Osteocyte (in vitro differentiated cells): ENCODE results near the gene CARD14. TPM values are rescaled to one million over a fixed set of nuclear protein-coding genes. Genes with fewer than 3 reads are reported as not detected.

Experiments
- DNase-seq: peaks from one replicate; pipeline ENCODE4 v3.0.0; 2021; ENCODE audit warnings: mixed read lengths; ENCODE audit not compliant: unreplicated experiment; ENCODE audit errors: extremely low spot score
- H3K27ac Mint-ChIP-seq: one replicate; pipeline ENCODE4 v1.8.0; 2021; ENCODE audit warnings: mild to moderate bottlenecking, mixed read lengths; ENCODE audit not compliant: unreplicated experiment
- H3K27me3 Mint-ChIP-seq: one replicate; pipeline ENCODE4 v1.8.0; 2021; ENCODE audit warnings: mixed read lengths; ENCODE audit not compliant: unreplicated experiment
- H3K36me3 Mint-ChIP-seq: one replicate; pipeline ENCODE4 v1.8.0; 2021; ENCODE audit warnings: mixed read lengths; ENCODE audit not compliant: unreplicated experiment
- H3K4me1 Mint-ChIP-seq: one replicate; pipeline ENCODE4 v1.8.0; 2021; ENCODE audit warnings: mixed read lengths; ENCODE audit not compliant: unreplicated experiment
- H3K4me3 Mint-ChIP-seq: one replicate; pipeline ENCODE4 v1.8.0; 2021; ENCODE audit warnings: mild to moderate bottlenecking, moderate library complexity, mixed read lengths; ENCODE audit not compliant: unreplicated experiment
- H3K9me3 Mint-ChIP-seq: one replicate; pipeline ENCODE4 v1.8.0; 2021; ENCODE audit warnings: mixed read lengths; ENCODE audit not compliant: unreplicated experiment
- CTCF ChIP-seq: fragments of 200-600 bp; sonication (generic); IDR thresholded peaks from 2 replicates; pipeline ENCODE4 v1.5.0; 2021; ENCODE audit warnings: antibody characterized with exemption, mild to moderate bottlenecking, moderate library complexity
- long read RNA-seq: library from polyadenylated mRNA; unstranded; transcript quantifications from one replicate; pipeline ENCODE4 v2.0.0, GENCODE V29; 2021
- total RNA-seq: library from RNA; stranded (reverse); gene quantifications from 2 replicates; pipeline ENCODE4 v1.2.1, GENCODE V29; 2021

Gene CARD14
- total RNA-seq = 0.10 and 0.16 TPM in 2 replicates
- long read RNA-seq, partial matches to known transcripts = 1 of 1 reads
- long read RNA-seq, other reads (novel, unspliced or antisense) = 0 of 1 reads

GRCh38 chr17:80169784-80170500 is at the start of gene CARD14:
TSS of gene CARD14 (plus strand) at chr17:80170030. CDS start at chr17:80181439, 11,409 bp downstream.
- H3K9me3 Mint-ChIP-seq = no peaks in the 10 kb centered on the region
- no peaks in the 10 kb centered on the region for H3K36me3 Mint-ChIP-seq
- H3K27me3 Mint-ChIP-seq = peaks cover 7% of the 10 kb centered on the region
- no peak for TF ChIP-seq CTCF
- H3K4me1 Mint-ChIP-seq = no peaks in the 10 kb centered on the region
- H3K27ac Mint-ChIP-seq = no peak within 1 kb of the TSS
- DNase-seq = no peak
- no peak within 1 kb of the TSS for H3K4me3 Mint-ChIP-seq

GRCh38 chr17:80122026-80122575 is 47.7 kb upstream of the CARD14 start:
- H3K27ac Mint-ChIP-seq = no peak overlapping the region
- H3K4me3 Mint-ChIP-seq = no peak overlapping the region
- peaks cover 5% of the 10 kb centered on the region for H3K27me3 Mint-ChIP-seq
- DNase-seq = no peak
- H3K4me1 Mint-ChIP-seq = no peaks in the 10 kb centered on the region
- no peaks in the 10 kb centered on the region for H3K36me3 Mint-ChIP-seq
- TF ChIP-seq CTCF = no peak
- no peaks in the 10 kb centered on the region for H3K9me3 Mint-ChIP-seq

GRCh38 chr17:80122926-80123505 is 46.8 kb upstream of the CARD14 start:
- no peak for DNase-seq
- no peaks in the 10 kb centered on the region for H3K36me3 Mint-ChIP-seq

GRCh38 chr17:80123791-80124190 is 46.0 kb upstream of the CARD14 start:
- Mint-ChIP-seq H3K27me3 (peaks cover 17% of the 10 kb centered on the region), H3K4me3 (no peak overlapping the region), H3K36me3 (no peaks in the 10 kb centered on the region), H3K27ac (no peak overlapping the region), H3K4me1 (no peaks in the 10 kb centered on the region), H3K9me3 (no peaks in the 10 kb centered on the region)
- TF ChIP-seq CTCF = no peak
- DNase-seq = no peak

More at GRCh38 chr17:80122926-80123505, 46.8 kb upstream of the CARD14 start:
- no peaks in the 10 kb centered on the region for H3K9me3 Mint-ChIP-seq
- H3K27ac Mint-ChIP-seq = no peak overlapping the region
- TF ChIP-seq CTCF = no peak
- H3K4me1 Mint-ChIP-seq = no peaks in the 10 kb centered on the region
- peaks cover 10% of the 10 kb centered on the region for H3K27me3 Mint-ChIP-seq
- no peak overlapping the region for H3K4me3 Mint-ChIP-seq

GRCh38 chr17:80124351-80124981 is 45.4 kb upstream of the CARD14 start:
- Mint-ChIP-seq H3K4me3 (no peak overlapping the region), H3K9me3 (no peaks in the 10 kb centered on the region), H3K4me1 (no peaks in the 10 kb centered on the region), H3K27ac (no peak overlapping the region), H3K27me3 (peaks cover 23% of the 10 kb centered on the region), H3K36me3 (no peaks in the 10 kb centered on the region)
- TF ChIP-seq CTCF = peak; percentile 33
- DNase-seq = no peak
